AG04450 (cell line): Measurements from ENCODE around the gene RALBP1. TPM values are rescaled to one million over a fixed set of nuclear protein-coding genes. Genes with fewer than 3 reads are reported as not detected.
A peak's percentile ranks its signal among the peaks of the same experiment; 100 is the strongest.

Experiments used
- CTCF ChIA-PET: fragments of 300-600, 350-600 bp; formaldehyde crosslinking; extraction: SDS; loops from one replicate; lab custom pipeline; 2022; ENCODE audit warnings: antibody characterized with exemption, inconsistent platforms; lab: Charles Lee
- POLR2A ChIA-PET: fragments of 350-600 bp; formaldehyde crosslinking; extraction: SDS; loops from one replicate; lab custom pipeline; 2021; ENCODE audit warnings: antibody characterized with exemption, inconsistent platforms; lab: Yijun Ruan, JAX
- DNase-seq: peaks from one replicate; pipeline ENCODE4 v3.0.0-alpha.2; 2011; ENCODE audit warnings: low read depth, low spot score
- H3K27ac ChIP-seq: one replicate; pipeline ENCODE4 v1.5.1; 2012; ENCODE audit warnings: low read depth, low read length, control low read depth
- H3K27me3 ChIP-seq: one replicate; pipeline ENCODE4 v1.6.0; 2012; ENCODE audit warnings: low read length; ENCODE audit not compliant: control insufficient read depth, insufficient read depth
- H3K4me3 ChIP-seq: 2 replicates; pipeline ENCODE4 v1.5.1; 2011; ENCODE audit warnings: mild to moderate bottlenecking, low read depth, low read length, control low read depth
- H3K9me3 ChIP-seq: 2 replicates; pipeline ENCODE4 v1.5.1; 2012; ENCODE audit warnings: low read length; ENCODE audit not compliant: control insufficient read depth, insufficient read depth
- CTCF ChIP-seq: IDR thresholded peaks from 2 replicates; pipeline ENCODE4 v1.5.1; 2011; ENCODE audit warnings: low read depth, low read length, control low read depth, inconsistent platforms
- polyA plus RNA-seq: library from polyadenylated mRNA; depleted of rRNA; stranded (reverse); fragments of >200 nt; gene quantifications from 2 replicates; pipeline ENCODE4 v1.2.3, GENCODE V29; 2011

Gene RALBP1
- polyA plus RNA-seq, 1 experiment, result 59.8 TPM

GRCh38 chr18:9535430-9535991 is 60.2 kb downstream of the RALBP1 start:
- Histone ChIP-seq H3K27ac (peak overlapping the region; percentile 78), H3K9me3 (peaks cover 9% of the 10 kb centered on the region), H3K4me3 (peak overlapping the region; percentile 13; the same call in 1 of the 2 replicates), H3K27me3 (no peaks in the 10 kb centered on the region)
- DNase-seq, result peak; percentile 86
- POLR2A ChIA-PET, result no interaction called here
- CTCF ChIA-PET, result no interaction called here
- no peak for TF ChIP-seq CTCF

- peaks cover 9% of the 10 kb centered on the region for H3K9me3 ChIP-seq
- no peak overlapping the region for H3K4me3 ChIP-seq
- CTCF ChIA-PET, result no interaction called here
- TF ChIP-seq CTCF, result no peak
- peak overlapping the region; percentile 39 for H3K27ac ChIP-seq
- no peaks in the 10 kb centered on the region for H3K27me3 ChIP-seq
- no peak for DNase-seq
- POLR2A ChIA-PET, result no interaction called here
Measured at GRCh38 chr18:9536354-9537152, 61.2 kb downstream of the RALBP1 start.

- H3K27me3 ChIP-seq, result no peaks in the 10 kb centered on the region
- POLR2A ChIA-PET, result no interaction called here
- CTCF ChIA-PET, result interaction anchor here (1.0 kb wide), 1 partner anchor 38 kb away, joined by 6 read pairs; no protein-coding TSS in a partner anchor
- no peak overlapping the region for H3K27ac ChIP-seq
- no peak overlapping the region for H3K4me3 ChIP-seq
- DNase-seq, result no peak
- no peak for TF ChIP-seq CTCF
- peaks cover 9% of the 10 kb centered on the region for H3K9me3 ChIP-seq
Measured at GRCh38 chr18:9537677-9538076, 62.4 kb downstream of the RALBP1 start.

- POLR2A ChIA-PET, result interaction anchor here (0.6 kb wide), 1 partner anchor 203 kb away, joined by 3 read pairs; no protein-coding TSS in a partner anchor
- Histone ChIP-seq H3K4me3 (no peak overlapping the region; the same call in 1 of the 2 replicates), H3K27ac (peak overlapping the region; percentile 84), H3K27me3 (no peaks in the 10 kb centered on the region), H3K9me3 (peaks cover 9% of the 10 kb centered on the region)
- CTCF ChIA-PET, result no interaction called here
- no peak for TF ChIP-seq CTCF
- peak; percentile 55 for DNase-seq
Measured at GRCh38 chr18:9539283-9539682, 64.0 kb downstream of the RALBP1 start.

DNA sequence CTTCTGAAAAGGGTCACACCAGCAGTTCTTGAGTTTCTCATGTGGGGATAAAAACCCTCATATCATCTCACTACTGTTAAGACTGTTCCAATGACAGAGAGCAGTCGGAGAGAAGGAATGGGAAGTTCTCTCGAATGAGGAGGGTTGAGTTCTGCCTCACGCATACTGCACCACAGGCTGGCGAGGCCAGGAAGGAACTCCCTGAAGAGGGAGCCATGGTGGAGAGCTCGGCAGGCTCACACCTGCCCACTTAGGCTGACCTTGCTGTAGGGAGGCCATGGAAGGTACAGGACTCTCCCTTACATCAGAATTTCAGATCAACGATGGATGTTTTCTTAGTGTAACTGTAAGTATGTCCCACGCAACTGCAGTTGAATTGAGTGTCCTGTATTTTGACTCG is 64.6 kb downstream of the RALBP1 start:
- TF ChIP-seq CTCF, result no peak
- Histone ChIP-seq H3K4me3 (no peak overlapping the region), H3K9me3 (peaks cover 9% of the 10 kb centered on the region), H3K27ac (peak overlapping the region; percentile 84), H3K27me3 (no peaks in the 10 kb centered on the region)
- no peak for DNase-seq
- CTCF ChIA-PET, result no interaction called here
- POLR2A ChIA-PET, result no interaction called here
